Adrenal gland (tissue), 12 donors: ENCODE measurements around the gene TCERG1L. TPM values are rescaled to one million over a fixed set of nuclear protein-coding genes. Genes with fewer than 3 reads are reported as not detected.

ENCODE experiments used
- DNase-seq, 7 donors: peaks; one replicate each; pipeline ENCODE4 v3.0.0-alpha.2; 2019 to 2020
- H3K27ac ChIP-seq, 5 donors: fragments of 200-600 bp; sonication (generic) in 4 of 5; 1 replicate in 3 of 5; 2 replicates in 2 of 5; pipeline versions ENCODE4 v1.5.1 to v1.8.0; 2016 to 2020; ENCODE audit warnings: mild to moderate bottlenecking in 1 of 5
- H3K27me3 ChIP-seq: fragments of 200-600 bp; 2 replicates; pipeline ENCODE4 v1.8.0; 2021
- H3K36me3 ChIP-seq, 2 donors: fragments of 200-600 bp; replicated peaks in 1 of 2; 1 replicate in 1 of 2; 2 replicates in 1 of 2; pipeline versions ENCODE4 v1.5.1 to v1.8.0; 2018 to 2022
- H3K4me1 ChIP-seq, 2 donors: fragments of 200-600 bp; replicated peaks in 1 of 2; 1 replicate in 1 of 2; 2 replicates in 1 of 2; pipeline versions ENCODE4 v1.5.1 to v1.8.0; 2018 to 2021
- H3K4me3 ChIP-seq, 4 donors: fragments of 200-600 bp; sonication (generic) in 3 of 4; one replicate each; pipeline ENCODE4 v1.5.1; 2016 to 2018
- H3K9me3 ChIP-seq, 3 donors: fragments of 200-600 bp; sonication (generic) in 1 of 3; replicated peaks in 1 of 3; 1 replicate in 2 of 3; 2 replicates in 1 of 3; pipeline versions ENCODE4 v1.5.1 to v1.8.0; 2016 to 2021
- CTCF ChIP-seq, 6 experiments: fragments of 450-650 bp in 4 of 6; fragments of 200-600 bp in 2 of 6; sonication (generic) in 1 of 6; IDR thresholded peaks; 1 replicate in 5 of 6; 2 replicates in 1 of 6; pipeline versions ENCODE4 v1.5.1 to v1.8.0; 2016 to 2021; ENCODE audit warnings: antibody characterized with exemption in 6 of 6, mild to moderate bottlenecking in 2 of 6, moderate library complexity in 1 of 6
- POLR2A ChIP-seq, 2 donors: fragments of 450-650 bp; IDR thresholded peaks; one replicate each; pipeline ENCODE4 v1.6.1; 2017; ENCODE audit warnings: antibody characterized with exemption in 2 of 2, mild to moderate bottlenecking in 2 of 2, moderate library complexity in 1 of 2
- WGBS, 4 donors: extraction: QIAGEN DNeasy Blood & Tissue Kit in 2 of 4; methylation state at CpG; one replicate each; pipeline versions ENCODE4 v1.1.5 to v1.1.7; 2013 to 2017; 5-methylcytosine and 5-hydroxymethylcytosine counted together
- intact Hi-C, 2 donors: fragments of 100-400 bp; cut with DNase I; formaldehyde crosslinking; loops; one replicate each; pipeline versions ENCODE4 v1.14.1 to v1.15.0; 2022 to 2023
- polyA plus RNA-seq, 3 donors: library from polyadenylated mRNA; stranded (reverse); fragments of 200-250 nt in 2 of 3; fragments of 350-450 nt in 1 of 3; fragmentation: Illumina TruSeq in 1 of 3; extraction: RNeasy Lipid Tissue Mini Kit (QIAGEN cat#74804) in 1 of 3; gene quantifications; one replicate each; pipeline ENCODE4 v1.2.3, GENCODE V29; 2013 to 2014
- total RNA-seq, 9 donors: library from RNA; depleted of rRNA in 4 of 9; stranded (reverse); fragments of >200 nt in 4 of 9; fragments of 120-200 nt in 1 of 9; fragmentation: NEBNext Ultra II Directional in 1 of 9; extraction: Animal tissue kit (Norgen Biotek cat#: 25700) in 1 of 9; gene quantifications; one replicate each; pipeline versions ENCODE4 v1.1.0 to v1.2.4, GENCODE V29; 2013 to 2023
- donor health status: healthy with polysubstance abuse.
- donor health status: Bipolar disorder and iron deficiency.
- donor health status: DM: yes; HTN: yes; CAD: no.
- donor health status: DM: no; HTN: no; CAD: no.
- donor health status: DM: no; HTN: no; CAD: no.
- donor health status: DM: yes; HTN: yes; CAD: no.

TCERG1L gene
- total and polyA plus RNA-seq, 12 donors: 0.17 to 3.4 (median 0.97) TPM

DNA sequence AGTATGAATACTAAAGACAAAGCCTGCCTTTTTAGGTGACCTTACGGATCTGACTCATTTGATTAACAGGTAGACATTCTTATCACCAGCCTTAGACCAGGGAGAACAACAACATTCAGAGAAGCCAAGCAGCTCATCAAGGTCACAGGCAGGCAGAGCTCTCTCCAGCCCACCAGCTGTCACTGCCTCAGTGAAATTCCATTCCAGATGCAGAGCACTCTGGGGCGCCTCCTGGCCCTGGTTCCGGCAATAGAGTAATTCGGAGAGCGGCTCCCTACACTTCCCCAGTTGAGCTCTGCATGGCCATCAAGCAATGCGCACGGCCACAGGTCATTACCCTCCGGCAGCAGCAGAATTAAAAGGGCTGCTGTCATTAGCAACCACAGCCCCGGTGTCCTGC, 164.7 kb downstream of the TCERG1L start:
- WGBS, 4 donors: 40 to 54% (median 49%) methylated on average over 9 of the region's 9 CpGs
- no peak overlapping the region for H3K27ac ChIP-seq
- no peaks in the 10 kb centered on the region for H3K4me1 ChIP-seq
- H3K4me3 ChIP-seq: no peak overlapping the region
- H3K27me3 ChIP-seq: no peaks in the 10 kb centered on the region
- TF ChIP-seq CTCF (IDR thresholded peaks at IDR 0.05) (no peak), POLR2A (IDR thresholded peaks at IDR 0.05) (no peak)
- DNase-seq: peak in 6 of 7 donors; percentile 21 to 67 (median 34)
- H3K36me3 ChIP-seq: no peaks in the 10 kb centered on the region
- intact Hi-C loops: no loop called here
- no peaks in the 10 kb centered on the region for H3K9me3 ChIP-seq

- Histone ChIP-seq H3K9me3 (no peaks in the 10 kb centered on the region), H3K4me3 (no peak overlapping the region), H3K4me1 (no peaks in the 10 kb centered on the region), H3K36me3 (no peaks in the 10 kb centered on the region), H3K27ac (no peak overlapping the region), H3K27me3 (no peaks in the 10 kb centered on the region)
- 36 to 70% (median 55%) methylated on average over 6 of the region's 6 CpGs for WGBS, 4 donors
- DNase-seq: no peak
- TF ChIP-seq CTCF (IDR thresholded peaks at IDR 0.05) (no peak), POLR2A (IDR thresholded peaks at IDR 0.05) (no peak)
- intact Hi-C loops: no loop called here
These were observed 165.8 kb downstream of the TCERG1L start for GRCh38 chr10:131145756-131146155.

- DNase-seq: no peak
- Histone ChIP-seq H3K36me3 (no peaks in the 10 kb centered on the region), H3K4me3 (no peak overlapping the region), H3K4me1 (no peaks in the 10 kb centered on the region), H3K27me3 (no peaks in the 10 kb centered on the region), H3K27ac (no peak overlapping the region), H3K9me3 (no peaks in the 10 kb centered on the region)
- intact Hi-C loops: no loop called here
- WGBS, 4 donors: 76 to 80% (median 79%) methylated on average over 9 of the region's 9 CpGs
- TF ChIP-seq POLR2A (IDR thresholded peaks at IDR 0.05): no peak
- TF ChIP-seq CTCF (IDR thresholded peaks at IDR 0.05): no peak
These were observed 166.7 kb downstream of the TCERG1L start for GRCh38 chr10:131144711-131145375.

- Histone ChIP-seq H3K9me3 (no peaks in the 10 kb centered on the region), H3K36me3 (no peaks in the 10 kb centered on the region), H3K4me3 (no peak overlapping the region), H3K27me3 (no peaks in the 10 kb centered on the region), H3K27ac (no peak overlapping the region), H3K4me1 (no peaks in the 10 kb centered on the region)
- TF ChIP-seq POLR2A (IDR thresholded peaks at IDR 0.05) (no peak), CTCF (IDR thresholded peaks at IDR 0.05) (no peak)
- intact Hi-C loops: no loop called here
- WGBS, 4 donors: 81 to 89% (median 84%) methylated on average over 13 of the region's 13 CpGs
- no peak for DNase-seq
These were observed 167.3 kb downstream of the TCERG1L start for GRCh38 chr10:131144196-131144595.
